Epithelial cell of proximal tubule (primary cell): ENCODE results near the gene LRBA. TPM values are rescaled to one million over a fixed set of nuclear protein-coding genes. Genes with fewer than 3 reads are reported as not detected.

ENCODE experiments used
- DNase-seq: peaks from one replicate; pipeline ENCODE4 v3.0.0-alpha.2; 2011; ENCODE audit warnings: low read depth
- H3K4me3 ChIP-seq: 2 replicates; pipeline ENCODE4 v1.5.1; 2011; ENCODE audit warnings: low read depth, mild to moderate bottlenecking, low read length
- total RNA-seq: library from RNA; depleted of rRNA; stranded (reverse); fragments of >200 nt; gene quantifications from 2 replicates; pipeline ENCODE4 v1.2.3, GENCODE V29; 2015
- TF ChIP-seq, protein P1 (sequence below): conservative IDR thresholded peaks from 2 replicates; pipeline ENCODE4 v1.5.1; 2012; ENCODE audit warnings: low read depth, mild to moderate bottlenecking, low read length

Gene LRBA
- total RNA-seq, 1 donor from 2014 or later, result 58.9 TPM

DNA sequence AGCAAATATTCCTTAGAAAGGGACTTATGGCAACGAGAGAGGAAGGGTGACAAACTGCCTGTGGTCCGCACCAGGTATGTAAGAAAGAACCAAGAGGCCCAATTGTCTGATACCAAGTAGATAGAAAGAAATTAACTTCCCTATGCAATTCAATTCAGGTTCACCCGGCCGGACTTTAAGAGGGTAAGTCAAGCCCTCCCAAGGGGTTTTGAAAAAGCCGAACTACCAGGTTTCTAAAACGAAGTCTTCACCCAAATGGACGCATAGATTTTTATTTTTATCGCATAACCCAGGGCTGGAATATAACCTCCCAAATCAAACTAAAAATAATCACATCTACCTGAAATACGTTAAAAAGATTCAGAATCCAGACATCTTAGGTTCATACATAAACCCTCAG lies 434.8 kb downstream of the LRBA start:
- H3K4me3 ChIP-seq, result peak overlapping the region; percentile 55
- TF ChIP-seq, protein P1, sequence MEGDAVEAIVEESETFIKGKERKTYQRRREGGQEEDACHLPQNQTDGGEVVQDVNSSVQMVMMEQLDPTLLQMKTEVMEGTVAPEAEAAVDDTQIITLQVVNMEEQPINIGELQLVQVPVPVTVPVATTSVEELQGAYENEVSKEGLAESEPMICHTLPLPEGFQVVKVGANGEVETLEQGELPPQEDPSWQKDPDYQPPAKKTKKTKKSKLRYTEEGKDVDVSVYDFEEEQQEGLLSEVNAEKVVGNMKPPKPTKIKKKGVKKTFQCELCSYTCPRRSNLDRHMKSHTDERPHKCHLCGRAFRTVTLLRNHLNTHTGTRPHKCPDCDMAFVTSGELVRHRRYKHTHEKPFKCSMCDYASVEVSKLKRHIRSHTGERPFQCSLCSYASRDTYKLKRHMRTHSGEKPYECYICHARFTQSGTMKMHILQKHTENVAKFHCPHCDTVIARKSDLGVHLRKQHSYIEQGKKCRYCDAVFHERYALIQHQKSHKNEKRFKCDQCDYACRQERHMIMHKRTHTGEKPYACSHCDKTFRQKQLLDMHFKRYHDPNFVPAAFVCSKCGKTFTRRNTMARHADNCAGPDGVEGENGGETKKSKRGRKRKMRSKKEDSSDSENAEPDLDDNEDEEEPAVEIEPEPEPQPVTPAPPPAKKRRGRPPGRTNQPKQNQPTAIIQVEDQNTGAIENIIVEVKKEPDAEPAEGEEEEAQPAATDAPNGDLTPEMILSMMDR, result no peak
- no peak for DNase-seq

DNA sequence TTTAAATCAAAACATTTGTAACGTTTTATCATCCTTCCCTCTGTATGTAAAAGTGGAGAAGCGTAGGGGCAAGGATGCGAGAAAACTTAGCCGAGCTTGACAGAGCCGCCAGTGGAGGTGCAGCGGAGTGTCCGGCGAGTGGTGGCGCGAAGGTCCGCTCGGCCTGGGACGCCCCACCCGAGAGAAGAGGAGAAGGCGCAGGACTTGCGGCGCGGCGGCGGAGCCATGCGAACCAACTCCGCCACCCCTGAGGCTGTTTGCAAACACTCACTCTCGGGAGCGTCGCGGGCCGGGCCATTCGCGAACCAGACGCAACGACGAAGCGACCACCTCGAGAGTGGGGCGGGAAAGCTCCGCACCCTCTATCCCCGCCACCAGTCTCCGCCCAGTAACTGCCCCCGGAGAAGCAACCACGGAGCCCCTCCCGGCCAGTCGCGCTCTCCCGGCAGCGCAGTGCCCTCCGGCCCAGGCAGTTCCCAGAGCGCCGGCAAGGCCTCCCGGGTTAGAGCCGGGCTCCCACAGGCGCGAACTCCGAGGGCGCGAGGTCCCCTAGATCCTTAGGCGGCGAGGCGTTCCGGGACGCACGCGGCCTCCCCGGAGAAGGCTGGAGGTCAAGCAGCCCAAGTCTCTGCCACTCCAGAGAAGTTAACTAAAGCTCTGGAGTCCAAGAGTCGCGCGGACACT lies 435.4 kb downstream of the LRBA start:
- H3K4me3 ChIP-seq, result peak overlapping the region; percentile 55
- TF ChIP-seq, protein P1, result no peak
- DNase-seq, result no peak

DNA sequence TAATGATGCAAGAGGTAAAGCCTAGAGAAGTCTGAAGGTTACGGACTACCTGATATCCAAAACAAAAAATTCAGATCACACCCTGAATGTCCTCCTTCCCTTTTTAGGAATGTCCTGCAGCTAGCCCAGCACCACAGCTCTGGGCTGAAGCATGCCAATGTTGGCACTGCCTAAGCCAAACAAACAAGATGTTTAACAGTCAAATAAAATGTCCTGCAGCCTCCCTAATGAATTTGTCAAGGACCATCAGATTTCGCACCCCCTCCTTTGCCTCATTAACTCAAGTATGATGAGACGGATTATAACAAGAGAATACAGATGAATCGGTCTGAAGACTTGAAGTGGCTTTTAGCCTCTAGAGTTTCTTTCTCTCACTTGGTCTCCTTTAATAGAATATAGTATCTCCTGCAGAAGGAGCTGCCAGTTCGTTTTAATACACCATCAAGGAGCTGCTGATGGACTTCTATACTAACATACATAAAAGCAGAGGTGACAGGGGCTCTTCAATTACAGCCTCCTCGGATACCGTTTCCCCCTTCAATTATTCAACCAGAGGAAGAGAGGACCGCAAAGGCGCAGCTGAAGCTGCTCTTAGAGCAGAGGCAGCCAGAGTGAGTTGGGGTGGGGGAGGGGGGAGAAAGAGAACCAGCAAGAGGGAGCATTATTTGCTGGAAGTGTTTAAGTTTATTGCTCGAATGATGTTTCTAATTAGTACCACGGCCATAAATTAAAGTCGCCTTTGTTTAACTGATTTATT lies 436.2 kb downstream of the LRBA start:
- TF ChIP-seq, protein P1, result no peak
- no peak for DNase-seq
- peak overlapping the region; percentile 55 for H3K4me3 ChIP-seq

DNA sequence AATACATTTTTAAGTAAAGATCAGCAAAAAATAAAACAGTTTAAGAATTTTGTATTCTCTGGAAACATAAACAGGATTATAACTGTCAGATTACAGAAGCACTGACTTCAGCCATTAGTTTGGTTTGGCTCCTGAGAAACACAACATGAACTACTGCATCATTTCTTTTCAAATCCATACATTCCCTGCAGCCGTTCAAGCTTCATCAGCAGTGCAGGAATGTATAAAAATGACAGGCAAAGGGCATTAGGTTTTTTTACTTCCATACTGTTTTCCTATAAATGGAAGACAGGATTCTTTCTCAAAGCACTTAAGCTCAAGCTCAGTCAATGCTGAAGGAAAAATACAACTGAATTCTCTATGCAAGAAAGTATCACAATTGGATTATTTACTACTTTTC lies 437.3 kb downstream of the LRBA start:
- TF ChIP-seq, protein P1, result no peak
- DNase-seq, result no peak
- no peak overlapping the region for H3K4me3 ChIP-seq

DNA sequence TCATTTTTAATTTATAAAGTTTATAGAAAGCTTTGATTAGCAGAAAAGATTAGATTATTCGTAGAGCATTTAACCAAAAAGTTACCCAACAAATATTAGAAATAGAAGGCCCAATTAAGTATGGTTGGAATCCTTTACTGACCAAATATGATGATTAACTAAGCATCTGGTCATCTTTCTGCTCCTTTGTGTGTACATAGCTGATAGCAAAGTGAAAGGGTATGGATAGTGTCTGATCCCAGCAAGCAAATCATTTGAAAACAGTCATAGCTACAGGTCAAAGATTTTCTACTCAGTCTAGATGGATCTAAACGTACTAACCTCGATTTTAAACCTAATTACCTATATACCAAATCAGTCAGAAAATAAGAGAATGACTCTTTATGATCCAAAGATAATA lies 440.4 kb downstream of the LRBA start:
- DNase-seq, result no peak

DNA sequence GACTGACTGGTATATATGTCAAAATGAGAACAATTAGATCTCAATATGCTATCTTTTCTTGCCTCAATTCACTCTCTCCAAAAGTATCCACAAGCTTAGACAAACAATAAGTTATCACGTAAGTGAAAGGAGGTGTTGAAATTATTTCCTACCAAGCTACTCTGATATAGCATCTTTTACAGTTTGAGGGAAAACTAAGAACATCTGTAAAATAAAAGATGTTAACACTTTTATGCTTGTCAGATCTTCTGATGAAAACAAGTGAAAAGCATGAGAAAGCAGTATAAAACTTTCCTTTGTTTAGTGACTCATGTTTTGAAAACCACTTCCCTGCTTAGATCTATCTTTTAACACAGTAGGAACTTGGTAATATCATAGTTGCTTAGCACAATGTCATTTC lies 441.6 kb downstream of the LRBA start:
- TF ChIP-seq, protein P1, result no peak
- H3K4me3 ChIP-seq, result no peak overlapping the region
- no peak for DNase-seq

More for the DNA sequence above, 440.4 kb downstream of the LRBA start:
- H3K4me3 ChIP-seq, result no peak overlapping the region
- TF ChIP-seq, protein P1, result no peak
